NT2/D1 (cell line): Measurements from ENCODE around the gene DOCK3.
A peak's percentile ranks its signal among the peaks of the same experiment; 100 is the strongest.

Experiments used
- DNase-seq: peaks from one replicate; pipeline ENCODE4 v3.0.0-alpha.2; 2011; ENCODE audit warnings: low read depth, low spot score
- H3K27me3 ChIP-seq: 2 replicates; pipeline ENCODE4 v1.6.0; 2011; ENCODE audit warnings: mild to moderate bottlenecking; ENCODE audit not compliant: insufficient read length, insufficient read depth
- H3K36me3 ChIP-seq: 2 replicates; pipeline ENCODE4 v1.6.1; 2011; ENCODE audit warnings: mild to moderate bottlenecking, low read length, mixed read lengths; ENCODE audit not compliant: insufficient read depth, insufficient read length
- H3K4me1 ChIP-seq: 2 replicates; pipeline ENCODE4 v1.5.1; 2011; ENCODE audit not compliant: insufficient read depth, insufficient read length
- H3K4me3 ChIP-seq: 2 replicates; pipeline ENCODE4 v1.5.1; 2011; ENCODE audit warnings: low read depth; ENCODE audit not compliant: insufficient read length
- H3K9ac ChIP-seq: 2 replicates; pipeline ENCODE4 v1.6.0; 2011; ENCODE audit warnings: low read depth; ENCODE audit not compliant: insufficient read length
- H3K9me3 ChIP-seq: 2 replicates; pipeline ENCODE4 v1.5.1; 2011; ENCODE audit warnings: mild to moderate bottlenecking, low read length; ENCODE audit not compliant: insufficient read depth
- SUZ12 ChIP-seq: IDR thresholded peaks from 2 replicates; pipeline ENCODE4 v1.6.1; 2011; ENCODE audit not compliant: insufficient read length, insufficient read depth; ENCODE audit errors: extremely low read depth
- YY1 ChIP-seq: IDR thresholded peaks from 2 replicates; pipeline ENCODE4 v1.6.1; 2011; ENCODE audit not compliant: insufficient read length, insufficient read depth
- ZNF274 ChIP-seq: IDR thresholded peaks from 2 replicates; pipeline ENCODE4 v1.6.1; 2011; ENCODE audit warnings: mild to moderate bottlenecking, low read depth, low read length

The DOCK3 gene

DNA sequence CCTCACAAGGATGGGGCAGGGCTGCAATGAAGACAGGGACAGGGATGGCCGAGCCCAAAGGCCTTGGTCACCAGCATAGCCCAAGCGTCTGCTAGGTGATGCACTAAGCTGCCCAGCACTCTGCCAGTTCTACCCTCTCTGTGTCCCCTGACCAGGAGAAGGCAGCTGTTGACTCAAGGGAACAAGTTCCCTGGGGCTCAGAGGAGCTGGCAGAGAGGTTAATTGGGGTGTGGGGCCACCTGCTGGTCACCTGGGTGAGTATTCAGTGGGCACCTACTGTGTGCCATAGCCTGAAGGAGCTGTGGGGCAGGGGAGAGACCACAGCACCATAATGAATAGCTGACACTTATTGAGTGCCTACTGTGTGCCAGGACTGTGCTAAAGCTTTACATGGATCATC, 22.0 kb upstream of the DOCK3 start:
- Histone ChIP-seq H3K4me3 (no peak overlapping the region), H3K9me3 (no peaks in the 10 kb centered on the region), H3K4me1 (peaks cover 29% of the 10 kb centered on the region), H3K9ac (peak overlapping the region; percentile 24), H3K36me3 (peaks cover 5% of the 10 kb centered on the region), H3K27me3 (no peaks in the 10 kb centered on the region)
- TF ChIP-seq SUZ12 = no peak
- TF ChIP-seq ZNF274 = no peak
- no peak for TF ChIP-seq YY1
- DNase-seq = peak; percentile 38

DNA sequence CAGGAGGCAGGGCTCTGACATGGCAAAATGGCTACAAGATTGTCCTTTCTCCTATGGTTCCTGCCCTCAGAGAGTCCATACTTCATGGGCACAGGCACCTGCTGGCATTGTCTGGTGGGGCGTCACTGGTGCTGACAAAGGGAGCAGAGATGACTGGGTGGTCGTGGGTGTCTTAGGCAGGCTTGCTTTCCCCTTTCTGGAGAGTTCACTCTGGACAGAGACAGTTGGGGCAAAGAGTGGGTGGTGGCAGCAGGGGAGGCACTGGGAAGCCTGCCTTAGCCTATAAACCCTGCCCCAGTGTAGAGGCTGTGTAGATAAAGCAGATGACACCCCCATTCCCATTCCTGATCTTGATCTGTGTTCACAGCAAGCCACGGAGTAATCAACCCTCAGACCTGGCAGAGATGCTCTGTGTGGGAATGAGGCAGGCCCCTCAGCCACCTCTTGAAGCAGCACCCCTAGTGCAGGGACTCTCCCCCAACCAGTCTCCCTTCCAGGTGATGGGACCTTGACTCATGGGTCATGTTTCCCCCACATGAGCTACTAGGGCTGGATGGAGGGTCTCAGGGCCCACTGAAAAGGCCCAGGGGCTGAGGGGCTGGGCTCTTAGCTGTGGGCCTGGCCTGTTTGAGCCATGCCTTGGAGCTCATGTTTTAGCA, 20.7 kb upstream of the DOCK3 start:
- Histone ChIP-seq H3K9ac (no peak overlapping the region), H3K9me3 (no peaks in the 10 kb centered on the region), H3K27me3 (no peaks in the 10 kb centered on the region), H3K4me1 (peaks cover 25% of the 10 kb centered on the region), H3K36me3 (no peaks in the 10 kb centered on the region), H3K4me3 (no peak overlapping the region)
- TF ChIP-seq ZNF274 = no peak
- no peak for TF ChIP-seq YY1
- no peak for TF ChIP-seq SUZ12
- DNase-seq = no peak

DNA sequence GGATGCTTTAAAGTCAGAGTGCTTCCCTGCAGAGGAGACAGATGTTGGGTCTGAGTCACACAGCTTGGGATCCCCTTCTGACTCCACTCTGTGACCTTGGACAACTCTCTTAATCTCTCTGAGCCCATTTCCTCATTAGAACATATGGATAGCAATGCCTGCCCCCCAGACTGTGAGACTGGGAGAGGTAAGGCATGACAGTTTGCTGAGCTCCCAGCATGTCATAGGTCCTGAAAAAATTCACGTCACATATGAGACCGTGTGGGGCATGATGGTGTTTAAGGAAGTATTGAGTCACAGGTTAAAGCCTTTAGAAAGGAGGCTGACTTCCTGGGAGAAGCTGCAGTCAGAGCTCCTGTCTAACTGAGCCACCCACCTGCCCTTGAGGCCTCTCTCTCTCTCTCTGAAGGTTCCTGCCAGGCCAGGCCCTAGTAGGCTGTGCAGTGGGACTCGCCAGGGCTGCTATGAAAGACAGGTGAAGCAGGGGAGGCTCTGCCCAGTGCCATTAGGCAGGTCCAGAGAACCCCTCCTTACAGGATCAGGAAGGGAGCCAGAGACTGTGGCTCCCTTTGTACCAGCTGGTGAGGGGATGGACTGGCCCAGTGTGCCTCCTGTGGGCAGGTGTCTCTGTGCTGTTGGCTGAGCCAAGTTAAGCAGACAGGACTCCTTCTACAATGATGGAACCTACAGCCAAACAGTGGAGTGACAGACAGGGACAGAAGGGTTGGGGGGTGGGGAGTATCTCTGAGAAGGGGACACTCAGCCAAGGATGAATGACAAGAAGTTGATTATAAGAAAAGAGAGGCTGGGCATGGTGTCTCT, 19.5 kb upstream of the DOCK3 start:
- Histone ChIP-seq H3K27me3 (no peaks in the 10 kb centered on the region), H3K4me3 (no peak overlapping the region), H3K36me3 (no peaks in the 10 kb centered on the region), H3K9ac (no peak overlapping the region), H3K9me3 (no peaks in the 10 kb centered on the region), H3K4me1 (peaks cover 17% of the 10 kb centered on the region)
- no peak for TF ChIP-seq ZNF274
- TF ChIP-seq YY1 = no peak
- no peak for TF ChIP-seq SUZ12
- DNase-seq = no peak

- H3K36me3 ChIP-seq = no peaks in the 10 kb centered on the region
- no peak overlapping the region for H3K4me3 ChIP-seq
- H3K4me1 ChIP-seq = peaks cover 11% of the 10 kb centered on the region
- H3K9ac ChIP-seq = no peak overlapping the region
- DNase-seq = no peak
- no peak for TF ChIP-seq YY1
- no peak for TF ChIP-seq ZNF274
- no peak for TF ChIP-seq SUZ12
- no peaks in the 10 kb centered on the region for H3K27me3 ChIP-seq
- H3K9me3 ChIP-seq = no peaks in the 10 kb centered on the region
These were observed 18.1 kb upstream of the DOCK3 start for GRCh38 chr3:50656417-50657195.

- no peaks in the 10 kb centered on the region for H3K9me3 ChIP-seq
These were observed 17.3 kb upstream of the DOCK3 start for GRCh38 chr3:50657407-50657806.

DNA sequence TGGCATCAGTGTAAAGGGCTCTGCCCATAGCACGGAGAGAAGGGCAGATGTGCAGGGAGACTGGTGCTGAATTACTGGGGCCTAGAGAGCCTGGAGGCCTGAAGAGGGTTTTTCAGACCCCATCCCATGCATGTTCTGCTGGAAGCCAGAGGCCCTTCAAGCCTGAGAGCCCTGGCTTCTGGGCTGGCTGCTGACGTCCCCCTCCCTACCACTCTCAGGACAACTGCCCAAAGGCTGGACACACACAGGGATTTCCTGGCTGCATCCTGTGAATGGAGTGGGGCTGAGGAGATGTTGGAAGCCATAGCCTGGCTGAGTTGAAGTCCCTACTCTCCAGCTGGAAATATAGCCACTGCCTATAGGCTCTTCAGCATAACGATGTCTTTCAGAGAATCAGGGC, 16.9 kb upstream of the DOCK3 start:
- no peak for TF ChIP-seq ZNF274
- Histone ChIP-seq H3K36me3 (no peaks in the 10 kb centered on the region), H3K9ac (no peak overlapping the region), H3K4me3 (no peak overlapping the region), H3K9me3 (no peaks in the 10 kb centered on the region), H3K4me1 (peaks cover 2% of the 10 kb centered on the region), H3K27me3 (no peaks in the 10 kb centered on the region)
- no peak for DNase-seq

More at GRCh38 chr3:50657407-50657806, 17.3 kb upstream of the DOCK3 start:
- H3K36me3 ChIP-seq = no peaks in the 10 kb centered on the region
- no peaks in the 10 kb centered on the region for H3K27me3 ChIP-seq
- H3K4me1 ChIP-seq = peaks cover 6% of the 10 kb centered on the region
- no peak for TF ChIP-seq SUZ12
- no peak for TF ChIP-seq ZNF274
- H3K9ac ChIP-seq = no peak overlapping the region
- DNase-seq = no peak
- H3K4me3 ChIP-seq = no peak overlapping the region

DNA sequence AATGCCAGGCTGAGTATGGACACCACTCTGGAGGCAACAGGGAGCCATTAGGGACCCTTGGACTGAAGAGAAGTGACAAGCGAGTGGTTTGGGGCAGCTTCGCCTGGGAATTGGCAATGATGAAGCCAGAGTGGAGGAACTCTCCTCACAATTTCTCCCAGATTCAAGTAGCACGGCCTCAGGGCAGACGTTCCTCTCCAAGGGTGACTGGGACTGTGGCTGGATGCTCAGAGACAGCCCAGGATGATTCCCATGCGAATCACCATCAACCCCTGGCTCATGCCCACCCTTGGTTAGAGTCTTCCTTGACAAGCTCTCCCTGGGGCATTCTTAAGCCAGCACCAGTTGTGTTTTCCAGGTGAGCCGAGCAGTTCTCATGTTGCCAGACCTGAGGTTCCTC, 16.3 kb upstream of the DOCK3 start:
- Histone ChIP-seq H3K9ac (no peak overlapping the region), H3K4me3 (no peak overlapping the region)
- no peak for DNase-seq

More for the DNA sequence above, 16.3 kb upstream of the DOCK3 start:
- TF ChIP-seq ZNF274 (no peak), YY1 (no peak), SUZ12 (no peak)
- Histone ChIP-seq H3K27me3 (no peaks in the 10 kb centered on the region), H3K4me1 (no peaks in the 10 kb centered on the region), H3K36me3 (no peaks in the 10 kb centered on the region), H3K9me3 (no peaks in the 10 kb centered on the region)
